H9 (cell line): ENCODE measurements around the gene ARFGAP2. TPM values are rescaled to one million over a fixed set of nuclear protein-coding genes. Genes with fewer than 3 reads are reported as not detected.
A peak's percentile ranks its signal among the peaks of the same experiment; 100 is the strongest.

ENCODE experiments used
- DNase-seq: peaks from one replicate; pipeline ENCODE4 v3.0.0-alpha.2; 2017
- H2AFZ ChIP-seq: one replicate; pipeline ENCODE4 v1.6.1; 2013; ENCODE audit warnings: mild to moderate bottlenecking, low read length, control low read depth, moderate library complexity
- H2AK5ac ChIP-seq: 2 replicates; pipeline ENCODE4 v1.6.1; 2013; ENCODE audit warnings: low read length, control low read depth, mixed read lengths; ENCODE audit not compliant: insufficient read length
- H2BK120ac ChIP-seq: one replicate; pipeline ENCODE4 v1.6.1; 2013; ENCODE audit warnings: low read depth, mild to moderate bottlenecking, low read length, control low read depth, inconsistent platforms; ENCODE audit not compliant: poor library complexity, severe bottlenecking
- H2BK12ac ChIP-seq: 2 replicates; pipeline ENCODE4 v1.6.1; 2013; ENCODE audit warnings: low read length, control low read depth, mixed read lengths, low read depth; ENCODE audit not compliant: insufficient read length
- H2BK15ac ChIP-seq: 2 replicates; pipeline ENCODE4 v1.6.1; 2013; ENCODE audit warnings: low read depth, low read length, control low read depth
- H2BK20ac ChIP-seq: one replicate; pipeline ENCODE4 v1.6.1; 2013; ENCODE audit warnings: low read depth, mild to moderate bottlenecking, low read length, control low read depth, inconsistent platforms; ENCODE audit not compliant: poor library complexity, severe bottlenecking
- H2BK5ac ChIP-seq: 2 replicates; pipeline ENCODE4 v1.6.1; 2013; ENCODE audit warnings: low read length, control low read depth, mixed read lengths; ENCODE audit not compliant: insufficient read length
- H3K14ac ChIP-seq: 2 replicates; pipeline ENCODE4 v1.6.1; 2013; ENCODE audit warnings: low read length, control low read depth; ENCODE audit not compliant: insufficient read depth
- H3K18ac ChIP-seq: 2 replicates; pipeline ENCODE4 v1.6.1; 2013; ENCODE audit warnings: low read depth, mild to moderate bottlenecking, mixed read lengths, low read length, control low read depth; ENCODE audit not compliant: insufficient read length
- H3K23ac ChIP-seq: 2 replicates; pipeline ENCODE4 v1.6.1; 2013; ENCODE audit warnings: low read length, control low read depth, mixed read lengths, low read depth; ENCODE audit not compliant: insufficient read length
- H3K23me2 ChIP-seq: 2 replicates; pipeline ENCODE4 v1.6.1; 2013; ENCODE audit warnings: low read depth, mild to moderate bottlenecking, mixed read lengths, low read length, control low read depth; ENCODE audit not compliant: insufficient read length, poor library complexity, severe bottlenecking
- H3K27ac ChIP-seq: 2 replicates; pipeline ENCODE4 v1.5.1; 2013; ENCODE audit warnings: low read length, control low read depth, mixed read lengths, low read depth; ENCODE audit not compliant: insufficient read length
- H3K27me3 ChIP-seq: 2 replicates; pipeline ENCODE4 v1.6.1; 2013; ENCODE audit warnings: low read length, control low read depth, inconsistent platforms; ENCODE audit not compliant: insufficient read depth
- H3K4ac ChIP-seq: 2 replicates; pipeline ENCODE4 v1.6.1; 2013; ENCODE audit warnings: low read depth, mild to moderate bottlenecking, control low read depth, inconsistent platforms, low read length, moderate library complexity
- H3K4me1 ChIP-seq: 2 replicates; pipeline ENCODE4 v1.6.1; 2013; ENCODE audit warnings: low read length, control low read depth, inconsistent platforms; ENCODE audit not compliant: insufficient read depth
- H3K4me2 ChIP-seq: 2 replicates; pipeline ENCODE4 v1.6.1; 2013; ENCODE audit warnings: low read length, control low read depth, mixed read lengths; ENCODE audit not compliant: insufficient read length, insufficient read depth
- H3K56ac ChIP-seq: 2 replicates; pipeline ENCODE4 v1.6.1; 2013; ENCODE audit warnings: low read depth, mild to moderate bottlenecking, mixed read lengths, low read length, control low read depth; ENCODE audit not compliant: insufficient read length
- H3K79me1 ChIP-seq: 2 replicates; pipeline ENCODE4 v1.6.1; 2013; ENCODE audit warnings: low read depth, mild to moderate bottlenecking, moderate library complexity, low read length, control low read depth, inconsistent platforms; ENCODE audit not compliant: insufficient read depth, poor library complexity, severe bottlenecking
- H3K79me2 ChIP-seq: 2 replicates; pipeline ENCODE4 v1.6.1; 2013; ENCODE audit warnings: low read length, control low read depth, inconsistent platforms; ENCODE audit not compliant: insufficient read depth
- H3K9ac ChIP-seq: 2 replicates; pipeline ENCODE4 v1.6.1; 2013; ENCODE audit warnings: low read length, control low read depth, mixed read lengths; ENCODE audit not compliant: insufficient read length; ENCODE audit errors: extremely low read depth
- H3K9me3 ChIP-seq: one replicate; pipeline ENCODE4 v1.6.1; 2013; ENCODE audit warnings: low read depth, low read length, inconsistent platforms; ENCODE audit not compliant: control insufficient read depth
- H3T11ph ChIP-seq: one replicate; pipeline ENCODE4 v1.6.1; 2013; ENCODE audit warnings: mild to moderate bottlenecking, low read length, control low read depth, inconsistent platforms
- H4K20me1 ChIP-seq: one replicate; pipeline ENCODE4 v1.6.1; 2013; ENCODE audit not compliant: control insufficient read depth, insufficient read length, insufficient read depth
- H4K5ac ChIP-seq: 2 replicates; pipeline ENCODE4 v1.6.1; 2013; ENCODE audit warnings: low read depth, mild to moderate bottlenecking, mixed read lengths, low read length, control low read depth; ENCODE audit not compliant: insufficient read length
- H4K8ac ChIP-seq: replicated peaks from 2 replicates; pipeline ENCODE4 v1.6.1; 2013; ENCODE audit warnings: low read length, control low read depth, mixed read lengths, low read depth; ENCODE audit not compliant: insufficient read length
- H4K91ac ChIP-seq: 2 replicates; pipeline ENCODE4 v1.6.1; 2013; ENCODE audit warnings: low read depth, mild to moderate bottlenecking, moderate library complexity, mixed read lengths, low read length, control low read depth; ENCODE audit not compliant: insufficient read length
- H3K27ac Mint-ChIP-seq, 3 experiments: 2 replicates in 2 of 3; 3 replicates in 1 of 3; pipeline ENCODE4 v1.8.0; 2020 to 2021; ENCODE audit warnings: mixed read lengths in 3 of 3, mild to moderate bottlenecking in 1 of 3, moderate library complexity in 1 of 3
- H3K27me3 Mint-ChIP-seq: 2 replicates; pipeline ENCODE4 v1.8.0; 2021; ENCODE audit warnings: low read depth, mild to moderate bottlenecking, moderate library complexity, mixed read lengths
- H3K36me3 Mint-ChIP-seq, 3 experiments: 2 replicates in 2 of 3; 3 replicates in 1 of 3; pipeline ENCODE4 v1.8.0; 2020 to 2021; ENCODE audit warnings: low read depth in 3 of 3, mixed read lengths in 3 of 3; ENCODE audit not compliant: insufficient read depth in 1 of 3
- H3K4me1 Mint-ChIP-seq, 2 experiments: 2 replicates each; pipeline ENCODE4 v1.8.0; 2020; ENCODE audit warnings: mixed read lengths in 2 of 2
- H3K4me3 Mint-ChIP-seq, 2 experiments: 2 replicates in 1 of 2; 3 replicates in 1 of 2; pipeline ENCODE4 v1.8.0; 2020 to 2021; ENCODE audit warnings: mild to moderate bottlenecking in 2 of 2, mixed read lengths in 2 of 2, moderate library complexity in 1 of 2
- H3K9me3 Mint-ChIP-seq, 2 experiments: 2 replicates in 1 of 2; 3 replicates in 1 of 2; pipeline ENCODE4 v1.8.0; 2020; ENCODE audit warnings: mild to moderate bottlenecking in 2 of 2, mixed read lengths in 2 of 2, moderate library complexity in 1 of 2
- CTCF ChIP-seq: fragments of 200-600 bp; sonication (generic); conservative IDR thresholded peaks from 3 replicates; pipeline ENCODE4 v1.8.0; 2021; ENCODE audit warnings: antibody characterized with exemption, mild to moderate bottlenecking
- WGBS: extraction: QIAGEN DNeasy Blood & Tissue Kit; methylation state at CpG from one replicate; pipeline ENCODE4 v1.1.7; 2013; ENCODE audit warnings: missing lambda C conversion rate, low lambda C conversion rate, mixed read lengths; ENCODE audit not compliant: insufficient read length; ENCODE audit errors: extremely low coverage; 5-methylcytosine and 5-hydroxymethylcytosine counted together
- total RNA-seq: library from RNA; stranded (reverse); gene quantifications from 2 replicates; pipeline ENCODE4 v1.2.1, GENCODE V29; 2021

Gene ARFGAP2
- total RNA-seq, 1 experiment from 2014 or later, result 72.3 TPM

GRCh38 chr11:47183969-47184368 lies 7.3 kb upstream of the ARFGAP2 start:
- Histone ChIP-seq H3K23ac (no peak overlapping the region), H4K91ac (no peak overlapping the region), H3K9me3 (no peaks in the 10 kb centered on the region), H3K27me3 (no peaks in the 10 kb centered on the region), H3K4me1 (no peaks in the 10 kb centered on the region), H3K18ac (no peak overlapping the region), H2AFZ (no peak overlapping the region), H2AK5ac (no peak overlapping the region), H4K5ac (no peak overlapping the region), H4K8ac (no peak overlapping the region), H2BK12ac (no peak overlapping the region), H3K4ac (no peak overlapping the region), H4K20me1 (no peaks in the 10 kb centered on the region), H3K23me2 (peaks cover 14% of the 10 kb centered on the region), H3K27ac (no peak overlapping the region), H3K14ac (no peak overlapping the region), H3K79me1 (no peaks in the 10 kb centered on the region), H2BK20ac (no peak overlapping the region), H2BK5ac (no peak overlapping the region), H2BK120ac (no peak overlapping the region), H3T11ph (no peak overlapping the region), H3K4me2 (no peak overlapping the region), H2BK15ac (no peak overlapping the region), H3K56ac (no peak overlapping the region), H3K9ac (peak overlapping the region; percentile 16), H3K79me2 (no peaks in the 10 kb centered on the region)
- Mint-ChIP-seq H3K4me1 (peaks cover 18 to 19% of the 10 kb centered on the region in 2 experiments), H3K27ac (peak overlapping the region in 1 of 3 experiments; percentile 85; a peak in 3 of 7 replicates), H3K9me3 (no peaks in the 10 kb centered on the region), H3K36me3 (peaks cover 2 to 16% (median 14%) of the 10 kb centered on the region in 3 experiments; a peak in 5 of 7 replicates), H3K27me3 (peaks cover 17% of the 10 kb centered on the region), H3K4me3 (peak overlapping the region in 1 of 2 experiments; percentile 60; a peak in 1 of 5 replicates)
- no peak for DNase-seq
- TF ChIP-seq CTCF, result no peak
- no CpG with 5 or more reads among the region's 7 CpGs for WGBS
